ENCODE data around the gene ADGRB3.

- TF ChIP-seq CTCF (IDR thresholded peaks at IDR 0.05 in 8 of 11, conservative IDR thresholded peaks at IDR 0.05 in 3 of 11) (no peak), POLR2A (IDR thresholded peaks at IDR 0.05) (no peak)
Observed at GRCh38 chr6:69427882-69428281, 792.8 kb downstream of the ADGRB3 start.

All from spleen (tissue), 7 donors.